ENCODE data around the gene GRM1. TPM values are rescaled to one million over a fixed set of nuclear protein-coding genes. Genes with fewer than 3 reads are reported as not detected.
A peak's percentile ranks its signal among the peaks of the same experiment; 100 is the strongest.

The GRM1 gene
- total RNA-seq, 6 donors from 2014 or later, result 0.10 TPM; not detected in 5

GRCh38 chr6:146315381-146316174 lies 286.7 kb downstream of the GRM1 start:
- TF ChIP-seq EP300 (IDR thresholded peaks at IDR 0.05) (no peak), POLR2A (IDR thresholded peaks at IDR 0.05) (no peak), POLR2AphosphoS5 (IDR thresholded peaks at IDR 0.05) (no peak), CTCF (IDR thresholded peaks at IDR 0.05) (no peak)
- H3K4me3 ChIP-seq, result no peak overlapping the region
- H3K4me1 ChIP-seq, result no peaks in the 10 kb centered on the region
- ATAC-seq (ENCODE audit: low FRiP score in 2 of 2) (no peak), DNase-seq (no peak)
- H3K36me3 ChIP-seq, result no peaks in the 10 kb centered on the region
- no peaks in the 10 kb centered on the region for H3K27me3 ChIP-seq
- H3K27ac ChIP-seq, result no peak overlapping the region
- H3K9me3 ChIP-seq, result no peaks in the 10 kb centered on the region
- 78 to 83% methylated on average over 4 of the region's 4 CpGs for WGBS, 2 donors

GRCh38 chr6:146316175-146316495 lies 287.3 kb downstream of the GRM1 start:
- TF ChIP-seq EP300 (IDR thresholded peaks at IDR 0.05) (no peak), CTCF (IDR thresholded peaks at IDR 0.05) (no peak), POLR2AphosphoS5 (IDR thresholded peaks at IDR 0.05) (no peak), POLR2A (IDR thresholded peaks at IDR 0.05) (no peak)
- no peak overlapping the region for H3K4me3 ChIP-seq
- H3K36me3 ChIP-seq, result no peaks in the 10 kb centered on the region
- no peaks in the 10 kb centered on the region for H3K4me1 ChIP-seq
- DNase-seq (no peak), ATAC-seq (ENCODE audit: low FRiP score in 2 of 2) (no peak)
- H3K27ac ChIP-seq, result no peak overlapping the region
- WGBS, 2 donors, result 76 to 77% methylated on average over 5 of the region's 5 CpGs
- no peaks in the 10 kb centered on the region for H3K27me3 ChIP-seq
- H3K9me3 ChIP-seq, result no peaks in the 10 kb centered on the region

- Histone ChIP-seq H3K27me3 (no peaks in the 10 kb centered on the region), H3K9me3 (no peaks in the 10 kb centered on the region), H3K4me3 (no peak overlapping the region), H3K36me3 (no peaks in the 10 kb centered on the region), H3K27ac (no peak overlapping the region), H3K4me1 (no peaks in the 10 kb centered on the region)
- ATAC-seq (ENCODE audit: low FRiP score in 2 of 2) (no peak), DNase-seq (no peak)
- no peak for TF ChIP-seq CTCF (IDR thresholded peaks at IDR 0.05)
- TF ChIP-seq POLR2A (IDR thresholded peaks at IDR 0.05), result no peak
- TF ChIP-seq POLR2AphosphoS5 (IDR thresholded peaks at IDR 0.05), result no peak
- TF ChIP-seq EP300 (IDR thresholded peaks at IDR 0.05), result no peak
- 75 to 83% methylated on average over 3 of the region's 3 CpGs for WGBS, 2 donors
These were observed 302.2 kb downstream of the GRM1 start for GRCh38 chr6:146331013-146331412.

- Histone ChIP-seq H3K27me3 (no peaks in the 10 kb centered on the region), H3K4me3 (no peak overlapping the region), H3K27ac (no peak overlapping the region), H3K4me1 (no peaks in the 10 kb centered on the region), H3K36me3 (no peaks in the 10 kb centered on the region), H3K9me3 (no peaks in the 10 kb centered on the region)
- ATAC-seq (ENCODE audit: low FRiP score in 2 of 2) (no peak), DNase-seq (no peak)
- TF ChIP-seq POLR2AphosphoS5 (IDR thresholded peaks at IDR 0.05), result no peak
- TF ChIP-seq POLR2A (IDR thresholded peaks at IDR 0.05), result no peak
- TF ChIP-seq CTCF (IDR thresholded peaks at IDR 0.05), result no peak
- no peak for TF ChIP-seq EP300 (IDR thresholded peaks at IDR 0.05)
- 71 to 77% methylated on average over 2 of the region's 2 CpGs for WGBS, 2 donors
These were observed 306.5 kb downstream of the GRM1 start for GRCh38 chr6:146335336-146335735.

GRCh38 chr6:146336191-146336590 lies 307.3 kb downstream of the GRM1 start:
- DNase-seq (no peak), ATAC-seq (ENCODE audit: low FRiP score in 2 of 2) (peak in 1 of 2 donors; percentile 33)
- H3K36me3 ChIP-seq, result no peaks in the 10 kb centered on the region
- WGBS, 2 donors, result 46 to 51% methylated on average over 3 of the region's 3 CpGs
- no peak overlapping the region for H3K27ac ChIP-seq
- H3K4me3 ChIP-seq, result no peak overlapping the region
- H3K4me1 ChIP-seq, result no peaks in the 10 kb centered on the region
- no peaks in the 10 kb centered on the region for H3K27me3 ChIP-seq
- no peaks in the 10 kb centered on the region for H3K9me3 ChIP-seq
- TF ChIP-seq EP300 (IDR thresholded peaks at IDR 0.05) (no peak), POLR2AphosphoS5 (IDR thresholded peaks at IDR 0.05) (no peak), CTCF (IDR thresholded peaks at IDR 0.05) (no peak), POLR2A (IDR thresholded peaks at IDR 0.05) (no peak)
